IMR-90 (cell line): ENCODE results near the gene ARMS2. TPM values are rescaled to one million over a fixed set of nuclear protein-coding genes. Genes with fewer than 3 reads are reported as not detected.

ENCODE experiments used
- ATAC-seq: fragments of 200-7000 bp; cut with Tn5 transposase; 2 replicates; pipeline ENCODE4 v1.9.1; 2020; ENCODE audit warnings: low read depth, mild to moderate bottlenecking, moderate library complexity
- BruUV-seq: library from RNA; stranded (reverse); fragments of 400-500 nt; replicated peaks from 2 replicates; lab custom pipeline; 2021; lab: Mats Ljungman, UMichigan
- CTCF ChIA-PET: fragments of 300-600 bp; formaldehyde crosslinking; extraction: SDS; loops from one replicate; lab custom pipeline; 2021; ENCODE audit warnings: antibody characterized with exemption; lab: Yijun Ruan, JAX
- POLR2A ChIA-PET: fragments of 300-600 bp; sonication (Branson Sonifier 250); formaldehyde crosslinking; loops from one replicate; lab custom pipeline; 2022; ENCODE audit warnings: antibody characterized with exemption; ENCODE audit not compliant: unreplicated experiment; lab: Charles Lee
- DNase-seq: peaks from one replicate; pipeline ENCODE4 v3.0.0; 2013
- H2AFZ ChIP-seq: replicated peaks from 2 replicates; pipeline ENCODE3; 2013; ENCODE audit warnings: low read length, mild to moderate bottlenecking; ENCODE audit not compliant: poor library complexity
- H2AK5ac ChIP-seq: 2 replicates; pipeline ENCODE4 v1.6.1; 2013; ENCODE audit warnings: low read depth, low read length, inconsistent platforms
- H2AK9ac ChIP-seq: replicated peaks from 2 replicates; pipeline ENCODE3; 2013; ENCODE audit warnings: mild to moderate bottlenecking, low read depth, low read length, moderate library complexity; ENCODE audit not compliant: poor library complexity
- H2BK120ac ChIP-seq: 2 replicates; pipeline ENCODE4 v1.6.1; 2013; ENCODE audit warnings: low read depth, low read length, inconsistent platforms
- H2BK15ac ChIP-seq: 3 replicates; pipeline ENCODE4 v1.6.1; 2013; ENCODE audit warnings: low read depth, low read length, inconsistent platforms
- H2BK20ac ChIP-seq: 2 replicates; pipeline ENCODE4 v1.6.1; 2013; ENCODE audit warnings: low read depth, mild to moderate bottlenecking, inconsistent platforms, low read length, moderate library complexity
- H2BK5ac ChIP-seq: 2 replicates; pipeline ENCODE4 v1.6.1; 2013; ENCODE audit warnings: mild to moderate bottlenecking, low read depth, low read length, inconsistent platforms; ENCODE audit not compliant: poor library complexity, severe bottlenecking
- H3K14ac ChIP-seq: replicated peaks from 2 replicates; pipeline ENCODE4 v1.6.1; 2013; ENCODE audit warnings: low read depth, low read length, inconsistent platforms
- H3K18ac ChIP-seq: 2 replicates; pipeline ENCODE4 v1.6.1; 2013; ENCODE audit warnings: low read depth, low read length, control low read depth
- H3K23ac ChIP-seq: 2 replicates; pipeline ENCODE4 v1.6.1; 2013; ENCODE audit warnings: low read depth, low read length, inconsistent platforms
- H3K27ac ChIP-seq: 2 replicates; pipeline ENCODE4 v1.5.1; 2013; ENCODE audit warnings: mild to moderate bottlenecking, control low read depth, low read length; ENCODE audit not compliant: insufficient read depth
- H3K27me3 ChIP-seq: 2 replicates; pipeline ENCODE4 v1.6.1; 2013; ENCODE audit warnings: low read length; ENCODE audit not compliant: control insufficient read depth, insufficient read depth
- H3K36me3 ChIP-seq: 2 replicates; pipeline ENCODE4 v1.6.1; 2013; ENCODE audit warnings: low read length, mixed read lengths; ENCODE audit not compliant: control insufficient read depth, insufficient read depth
- H3K4ac ChIP-seq: 2 replicates; pipeline ENCODE4 v1.6.1; 2013; ENCODE audit warnings: low read depth, low read length, inconsistent platforms
- H3K4me1 ChIP-seq: 2 replicates; pipeline ENCODE4 v1.6.1; 2013; ENCODE audit warnings: low read length, mixed read lengths; ENCODE audit not compliant: control insufficient read depth, insufficient read depth
- H3K4me2 ChIP-seq: 2 replicates; pipeline ENCODE4 v1.6.1; 2013; ENCODE audit warnings: low read depth, mild to moderate bottlenecking, control low read depth, low read length, moderate library complexity
- H3K4me3 ChIP-seq: 2 replicates; pipeline ENCODE4 v1.5.1; 2013; ENCODE audit warnings: low read depth, mild to moderate bottlenecking, control low read depth, low read length, moderate library complexity; ENCODE audit not compliant: insufficient read depth
- H3K56ac ChIP-seq: 2 replicates; pipeline ENCODE4 v1.6.1; 2013; ENCODE audit warnings: low read length, inconsistent platforms; ENCODE audit not compliant: insufficient read depth; ENCODE audit errors: extremely low read depth
- H3K79me1 ChIP-seq, 2 experiments: 2 replicates each; pipeline ENCODE4 v1.6.1; 2013; ENCODE audit warnings: low read length in 2 of 2, inconsistent platforms in 1 of 2, low read depth in 1 of 2
- H3K9ac ChIP-seq: 2 replicates; pipeline ENCODE4 v1.6.1; 2013; ENCODE audit warnings: low read depth, low read length, control low read depth
- H3K9me1 ChIP-seq: 2 replicates; pipeline ENCODE4 v1.6.1; 2013; ENCODE audit warnings: low read length, inconsistent platforms; ENCODE audit not compliant: insufficient read depth
- H3K9me3 ChIP-seq: 2 replicates; pipeline ENCODE4 v1.6.1; 2013; ENCODE audit warnings: low read length; ENCODE audit not compliant: control insufficient read depth, insufficient read depth
- H4K20me1 ChIP-seq: 2 replicates; pipeline ENCODE4 v1.6.1; 2013; ENCODE audit warnings: low read length, inconsistent platforms; ENCODE audit not compliant: insufficient read depth
- H4K5ac ChIP-seq: 2 replicates; pipeline ENCODE4 v1.6.1; 2013; ENCODE audit warnings: mild to moderate bottlenecking, low read depth, low read length, control low read depth
- H4K8ac ChIP-seq, 2 experiments: 2 replicates each; pipeline ENCODE4 v1.6.1; 2013; ENCODE audit warnings: low read depth in 2 of 2, low read length in 2 of 2, control low read depth in 1 of 2, inconsistent platforms in 1 of 2
- H4K91ac ChIP-seq: 2 replicates; pipeline ENCODE4 v1.6.1; 2013; ENCODE audit warnings: low read depth, low read length, inconsistent platforms; ENCODE audit not compliant: insufficient read depth
- BHLHE40 ChIP-seq: fragments of 150-350 bp; IDR thresholded peaks from 2 replicates; pipeline ENCODE4 v1.6.1; 2016; ENCODE audit warnings: mild to moderate bottlenecking, low read depth, low read length
- CEBPB ChIP-seq: IDR thresholded peaks from 2 replicates; pipeline ENCODE4 v1.6.1; 2012; ENCODE audit warnings: low read depth, low read length, improper control_type of control experiment
- CHD1 ChIP-seq: IDR thresholded peaks from 2 replicates; pipeline ENCODE4 v1.6.1; 2012; ENCODE audit warnings: low read depth, low read length, improper control_type of control experiment
- CTCF ChIP-seq: conservative IDR thresholded peaks from 2 replicates; pipeline ENCODE4 v1.5.1; 2012; ENCODE audit warnings: mild to moderate bottlenecking, low read depth, low read length, improper control_type of control experiment
- FOS ChIP-seq: fragments of 150-350 bp; IDR thresholded peaks from 2 replicates; pipeline ENCODE4 v1.6.1; 2016; ENCODE audit warnings: low read depth, low read length
- MAFK ChIP-seq: IDR thresholded peaks from 2 replicates; pipeline ENCODE4 v1.6.1; 2012; ENCODE audit warnings: low read depth, low read length, improper control_type of control experiment
- MAZ ChIP-seq: IDR thresholded peaks from 2 replicates; pipeline ENCODE4 v1.6.1; 2012; ENCODE audit warnings: low read depth, mild to moderate bottlenecking, low read length, improper control_type of control experiment, moderate library complexity, borderline replicate concordance
- MXI1 ChIP-seq: IDR thresholded peaks from 2 replicates; pipeline ENCODE4 v1.6.1; 2012; ENCODE audit warnings: low read depth, mild to moderate bottlenecking, low read length, moderate library complexity, borderline replicate concordance
- NFE2L2 ChIP-seq: fragments of 150-350 bp; IDR thresholded peaks from 2 replicates; pipeline ENCODE4 v1.6.1; 2016; ENCODE audit warnings: low read depth, mild to moderate bottlenecking, low read length
- POLR2A ChIP-seq: IDR thresholded peaks from 2 replicates; pipeline ENCODE4 v1.6.1; 2012; ENCODE audit warnings: mild to moderate bottlenecking, low read depth, low read length
- RAD21 ChIP-seq: IDR thresholded peaks from 2 replicates; pipeline ENCODE4 v1.6.1; 2012; ENCODE audit warnings: low read length, improper control_type of control experiment
- RCOR1 ChIP-seq: IDR thresholded peaks from 2 replicates; pipeline ENCODE4 v1.6.1; 2012; ENCODE audit warnings: mild to moderate bottlenecking, low read length, improper control_type of control experiment; ENCODE audit not compliant: insufficient replicate concordance
- RFX5 ChIP-seq: IDR thresholded peaks from 2 replicates; pipeline ENCODE4 v1.8.0; 2012; ENCODE audit warnings: low read depth, mild to moderate bottlenecking, low read length, moderate library complexity
- SMC3 ChIP-seq: fragments of 150-350 bp; IDR thresholded peaks from 2 replicates; pipeline ENCODE4 v1.6.1; 2016; ENCODE audit warnings: low read depth, mild to moderate bottlenecking, antibody characterized with exemption, low read length, moderate library complexity
- USF2 ChIP-seq: fragments of 150-350 bp; IDR thresholded peaks from 2 replicates; pipeline ENCODE4 v1.6.1; 2017; ENCODE audit warnings: mild to moderate bottlenecking, antibody characterized with exemption, low read length, low read depth
- WGBS, 2 experiments: methylation state at CpG; one replicate each; pipeline versions ENCODE4 v1.1.5 to v1.1.7; 2013; ENCODE audit warnings: missing lambda C conversion rate in 2 of 2; ENCODE audit not compliant: insufficient read length in 1 of 2; ENCODE audit errors: extremely low coverage in 2 of 2; 5-methylcytosine and 5-hydroxymethylcytosine counted together
- dilution Hi-C: fragments of 300-500 bp; cut with HindIII; formaldehyde crosslinking; loops from one replicate; pipeline ENCODE4 v1.14.3; 2018; ENCODE audit warnings: low sequenced_read_pairs; ENCODE audit not compliant: unreplicated experiment
- in situ Hi-C: fragments of 300-500 bp; cut with MboI; formaldehyde crosslinking; loops from 3 replicates; pipeline ENCODE4 v1.14.3; 2019; ENCODE audit warnings: low sequenced_read_pairs, inconsistent platforms, mixed read lengths
- intact Hi-C: fragments of 100-400 bp; cut with micrococcal nuclease; formaldehyde crosslinking; loops from 2 replicates; pipeline ENCODE4 v1.10.0; 2022
- polyA plus RNA-seq, 3 experiments: library from polyadenylated mRNA; depleted of rRNA; stranded (reverse); fragments of >200 nt; gene quantifications; 2 replicates each; pipeline ENCODE4 v1.2.3, GENCODE V29; 2012; ENCODE audit warnings: low replicate concordance in 1 of 3
- total RNA-seq: library from RNA; depleted of rRNA; stranded (reverse); fragments of >200 nt; gene quantifications from 2 replicates; pipeline ENCODE4 v1.2.3, GENCODE V29; 2012
- TF ChIP-seq, protein P1 (sequence below): fragments of 150-350 bp; IDR thresholded peaks from 2 replicates; pipeline ENCODE4 v1.6.1; 2016; ENCODE audit warnings: low read depth, mild to moderate bottlenecking, low read length, moderate library complexity, borderline replicate concordance

Gene ARMS2
- total and polyA plus RNA-seq, 2 of the 4 experiments (the other 2 are of a cell fraction), result not detected

DNA sequence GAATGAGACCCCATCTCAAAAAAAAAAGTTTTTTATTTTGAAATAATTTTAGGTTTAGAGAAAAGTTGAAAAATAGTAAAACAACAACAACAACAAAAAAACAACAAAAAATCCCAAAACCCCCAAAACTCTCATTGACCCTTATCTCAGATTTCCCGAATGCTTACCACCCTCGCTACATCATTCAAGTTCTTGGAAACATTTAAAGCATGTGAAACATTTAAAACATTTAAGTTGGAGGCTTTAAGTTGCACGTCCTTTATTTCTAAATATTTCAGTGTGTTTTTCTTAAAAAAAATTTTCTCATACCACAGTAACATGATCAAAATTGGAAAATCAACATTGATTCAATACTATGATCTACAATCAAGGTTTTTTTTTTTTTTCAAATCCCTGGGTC, 382 bp upstream of the ARMS2 start:
- CTCF ChIA-PET, result interaction anchor here (0.7 to 3.1 kb wide), 2 partner anchors 93 to 112 kb away, joined by 4 to 14 read pairs; no protein-coding TSS in a partner anchor
- dilution Hi-C loops, result no loop called here
- Histone ChIP-seq H2BK120ac (peak overlapping the region; percentile 48), H3K36me3 (no peaks in the 10 kb centered on the region), H3K4ac (no peak overlapping the region), H3K79me1 (no peaks in the 10 kb centered on the region), H4K20me1 (no peaks in the 10 kb centered on the region), H2AK9ac (no peak overlapping the region), H3K4me1 (peaks cover 4% of the 10 kb centered on the region), H3K4me3 (no peak overlapping the region), H3K27me3 (peaks cover 2% of the 10 kb centered on the region), H2BK15ac (no peak overlapping the region), H4K5ac (peak overlapping the region; percentile 44; the same call in 1 of the 2 replicates), H3K56ac (peak overlapping the region; percentile 22; the same call in 1 of the 2 replicates), H3K4me2 (no peak overlapping the region), H3K14ac (no peak overlapping the region), H3K9ac (no peak overlapping the region), H3K9me3 (no peaks in the 10 kb centered on the region), H3K23ac (no peak overlapping the region), H4K91ac (peak overlapping the region; percentile 61; the same call in 1 of the 2 replicates), H3K18ac (no peak overlapping the region), H4K8ac (no peak overlapping the region; a peak in 1 of 4 replicates), H3K9me1 (peaks cover 4% of the 10 kb centered on the region; the same call in 1 of the 2 replicates), H2BK5ac (no peak overlapping the region), H2AFZ (no peak overlapping the region), H2AK5ac (no peak overlapping the region), H3K27ac (no peak overlapping the region), H2BK20ac (no peak overlapping the region; the same call in 1 of the 2 replicates)
- WGBS, 2 experiments, result no CpG with 5 or more reads among the region's 3 CpGs
- in situ Hi-C loops, result loop anchor here (10.0 kb wide), 1 partner anchor 111 kb away; the partner anchor contains the start of gene DMBT1
- intact Hi-C loops, result no loop called here
- no TSS peak for BruUV-seq
- 0 out of 2 replicates have a peak, but pooled peaks have one; percentile 42 for ATAC-seq
- no peak for DNase-seq
- TF ChIP-seq USF2 (no peak), CTCF (no peak), MAZ (no peak), NFE2L2 (no peak), RCOR1 (no peak), POLR2A (no peak), RFX5 (no peak), BHLHE40 (no peak), CHD1 (no peak), MAFK (no peak), FOS (no peak), RAD21 (no peak), MXI1 (no peak), CEBPB (no peak), SMC3 (no peak)
- TF ChIP-seq, protein P1, sequence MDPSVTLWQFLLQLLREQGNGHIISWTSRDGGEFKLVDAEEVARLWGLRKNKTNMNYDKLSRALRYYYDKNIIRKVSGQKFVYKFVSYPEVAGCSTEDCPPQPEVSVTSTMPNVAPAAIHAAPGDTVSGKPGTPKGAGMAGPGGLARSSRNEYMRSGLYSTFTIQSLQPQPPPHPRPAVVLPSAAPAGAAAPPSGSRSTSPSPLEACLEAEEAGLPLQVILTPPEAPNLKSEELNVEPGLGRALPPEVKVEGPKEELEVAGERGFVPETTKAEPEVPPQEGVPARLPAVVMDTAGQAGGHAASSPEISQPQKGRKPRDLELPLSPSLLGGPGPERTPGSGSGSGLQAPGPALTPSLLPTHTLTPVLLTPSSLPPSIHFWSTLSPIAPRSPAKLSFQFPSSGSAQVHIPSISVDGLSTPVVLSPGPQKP, result no peak
- POLR2A ChIA-PET, result no interaction called here
